OCI-LY3 (cell line): ENCODE measurements around the gene WHRN.

Experiments used
- H2AFZ ChIP-seq: fragments of 200-600, 300-600 bp; shearing (Covaris generic); 2 replicates; pipeline ENCODE4 v1.6.0; 2014; ENCODE audit warnings: antibody characterized with exemption, low read depth, low read length
- H3K27ac ChIP-seq: fragments of 200-600, 300-600 bp; sonication (generic); 2 replicates; pipeline ENCODE4 v1.5.1; 2014; ENCODE audit warnings: mild to moderate bottlenecking, low read length, moderate library complexity, mixed read lengths
- H3K27me3 ChIP-seq: fragments of 200-600, 300-600 bp; sonication (generic); 2 replicates; pipeline ENCODE4 v1.6.1; 2014; ENCODE audit warnings: low read depth, low read length, mixed read lengths
- H3K36me3 ChIP-seq: fragments of 200-600, 300-600 bp; sonication (generic); replicated peaks from 2 replicates; pipeline ENCODE3; 2014; ENCODE audit warnings: low read depth, low read length, mixed read lengths
- H3K4me1 ChIP-seq: fragments of 300-600, 200-600 bp; sonication (generic); 2 replicates; pipeline ENCODE4 v1.6.1; 2014; ENCODE audit warnings: low read length, mixed read lengths
- H3K4me2 ChIP-seq: fragments of 200-600, 300-600 bp; sonication (generic); 2 replicates; pipeline ENCODE4 v1.6.1; 2014; ENCODE audit warnings: low read length, mixed read lengths
- H3K4me3 ChIP-seq: fragments of 300-600, 200-600 bp; sonication (generic); 2 replicates; pipeline ENCODE4 v1.5.1; 2014; ENCODE audit warnings: antibody characterized with exemption, mild to moderate bottlenecking, low read length, moderate library complexity
- H3K79me2 ChIP-seq: fragments of 300-600, 200-600 bp; shearing (Covaris generic); 2 replicates; pipeline ENCODE4 v1.6.1; 2014; ENCODE audit warnings: mild to moderate bottlenecking, low read length, mixed read lengths
- H3K9ac ChIP-seq: fragments of 300-600, 200-600 bp; shearing (Covaris generic); 2 replicates; pipeline ENCODE4 v1.6.0; 2014; ENCODE audit warnings: mild to moderate bottlenecking, low read length, moderate library complexity
- H3K9me3 ChIP-seq: fragments of 200-600, 300-600 bp; shearing (Covaris generic); 2 replicates; pipeline ENCODE4 v1.6.1; 2014; ENCODE audit warnings: low read length, mixed read lengths; ENCODE audit not compliant: insufficient read depth
- H4K20me1 ChIP-seq: fragments of 200-600, 300-600 bp; sonication (generic); 2 replicates; pipeline ENCODE4 v1.6.1; 2016; ENCODE audit warnings: low read length, mixed read lengths; ENCODE audit not compliant: insufficient read depth
- EZH2phosphoT487 ChIP-seq: fragments of 200-600 bp; shearing (Covaris generic); IDR thresholded peaks from 2 replicates; pipeline ENCODE4 v1.6.1; 2018; ENCODE audit warnings: antibody characterized with exemption, mixed run types, low read depth
- TF ChIP-seq, protein P1 (sequence below): fragments of 200-600, 300-600 bp; sonication (generic); IDR thresholded peaks from 2 replicates; pipeline ENCODE4 v1.5.1; 2014; ENCODE audit warnings: antibody characterized with exemption, low read length, low read depth

Gene WHRN

DNA sequence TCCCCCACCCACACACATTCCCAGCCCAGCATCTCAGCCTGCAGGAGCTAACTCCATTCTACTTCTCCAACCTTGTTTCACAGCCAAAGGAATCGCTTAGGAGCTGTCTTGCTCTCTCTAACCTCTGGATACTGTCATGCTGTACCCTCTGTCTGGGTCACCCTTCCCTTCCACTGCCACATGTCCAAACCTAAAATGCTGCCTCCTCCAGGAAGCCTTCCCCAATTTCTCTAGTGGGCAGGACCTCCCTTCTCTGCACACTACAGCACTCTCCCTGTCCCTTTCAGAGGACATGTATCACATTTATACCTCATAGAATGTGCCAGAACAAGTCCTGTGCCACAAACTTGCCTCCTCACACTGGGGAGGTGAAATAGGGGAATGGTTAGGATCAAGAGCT is 30.8 kb downstream of the WHRN start:
- Histone ChIP-seq H3K9me3 (no peaks in the 10 kb centered on the region), H3K27ac (no peak overlapping the region), H3K27me3 (no peaks in the 10 kb centered on the region), H3K4me1 (peaks cover 10% of the 10 kb centered on the region), H3K4me3 (no peak overlapping the region), H2AFZ (no peak overlapping the region), H3K79me2 (no peaks in the 10 kb centered on the region), H3K36me3 (peaks cover 26% of the 10 kb centered on the region), H3K4me2 (no peak overlapping the region), H3K9ac (no peak overlapping the region), H4K20me1 (no peaks in the 10 kb centered on the region)
- TF ChIP-seq EZH2phosphoT487, result no peak
- TF ChIP-seq, protein P1, sequence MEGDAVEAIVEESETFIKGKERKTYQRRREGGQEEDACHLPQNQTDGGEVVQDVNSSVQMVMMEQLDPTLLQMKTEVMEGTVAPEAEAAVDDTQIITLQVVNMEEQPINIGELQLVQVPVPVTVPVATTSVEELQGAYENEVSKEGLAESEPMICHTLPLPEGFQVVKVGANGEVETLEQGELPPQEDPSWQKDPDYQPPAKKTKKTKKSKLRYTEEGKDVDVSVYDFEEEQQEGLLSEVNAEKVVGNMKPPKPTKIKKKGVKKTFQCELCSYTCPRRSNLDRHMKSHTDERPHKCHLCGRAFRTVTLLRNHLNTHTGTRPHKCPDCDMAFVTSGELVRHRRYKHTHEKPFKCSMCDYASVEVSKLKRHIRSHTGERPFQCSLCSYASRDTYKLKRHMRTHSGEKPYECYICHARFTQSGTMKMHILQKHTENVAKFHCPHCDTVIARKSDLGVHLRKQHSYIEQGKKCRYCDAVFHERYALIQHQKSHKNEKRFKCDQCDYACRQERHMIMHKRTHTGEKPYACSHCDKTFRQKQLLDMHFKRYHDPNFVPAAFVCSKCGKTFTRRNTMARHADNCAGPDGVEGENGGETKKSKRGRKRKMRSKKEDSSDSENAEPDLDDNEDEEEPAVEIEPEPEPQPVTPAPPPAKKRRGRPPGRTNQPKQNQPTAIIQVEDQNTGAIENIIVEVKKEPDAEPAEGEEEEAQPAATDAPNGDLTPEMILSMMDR, result no peak

DNA sequence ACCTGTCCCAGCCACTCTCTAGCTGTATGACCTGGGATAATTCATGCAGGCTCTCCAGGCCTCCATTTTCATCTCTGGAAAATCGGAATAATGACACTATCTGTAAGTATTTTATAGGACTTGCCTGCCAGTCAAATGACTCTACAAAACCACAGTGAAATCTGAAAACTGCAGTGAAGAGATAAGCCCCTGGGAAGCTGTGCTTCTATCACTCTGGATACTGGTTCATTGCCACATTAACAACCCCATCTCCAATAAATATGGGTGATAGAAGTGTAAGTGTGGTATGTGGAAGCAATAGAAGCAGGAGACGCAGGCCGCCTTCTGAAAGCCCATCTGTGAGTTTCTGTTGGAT is 31.8 kb downstream of the WHRN start:
- no peak overlapping the region for H3K9ac ChIP-seq

DNA sequence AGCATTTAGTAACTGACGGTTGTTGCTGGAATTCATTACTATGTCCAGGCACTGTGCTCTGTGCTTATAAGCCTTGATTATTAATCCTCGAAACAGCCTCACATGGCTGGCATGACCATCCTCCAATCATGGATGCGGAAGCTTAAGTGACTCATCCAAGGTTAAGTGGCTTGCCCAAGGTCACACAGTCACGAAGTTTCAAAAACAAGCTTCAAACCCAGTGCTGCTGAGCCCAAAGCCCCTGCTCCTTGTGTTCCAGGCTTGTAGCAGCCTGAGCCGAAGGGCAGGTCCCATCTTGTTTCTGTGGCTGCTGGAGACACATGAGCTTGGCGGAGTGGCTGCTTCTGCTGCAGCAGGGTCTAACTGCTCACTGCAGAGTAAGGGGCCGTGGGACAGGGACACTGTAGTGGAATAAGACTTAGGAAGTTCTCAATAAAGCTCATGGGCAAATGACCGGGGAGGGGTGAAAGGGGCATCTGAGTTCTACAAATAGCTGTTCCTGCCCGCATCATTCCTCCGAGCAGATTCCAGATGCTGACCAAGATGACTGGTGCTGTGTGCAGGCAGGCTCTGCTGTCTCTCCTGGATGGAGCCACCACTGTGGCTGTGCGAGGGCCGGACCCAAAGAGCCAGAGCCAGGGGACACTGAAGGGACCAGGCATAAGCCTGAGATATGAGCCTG is 32.4 kb downstream of the WHRN start:
- Histone ChIP-seq H3K4me2 (no peak overlapping the region), H3K9me3 (no peaks in the 10 kb centered on the region), H3K4me3 (no peak overlapping the region), H3K27ac (no peak overlapping the region), H3K36me3 (peaks cover 29% of the 10 kb centered on the region), H3K4me1 (peaks cover 10% of the 10 kb centered on the region), H3K9ac (no peak overlapping the region), H2AFZ (no peak overlapping the region), H4K20me1 (no peaks in the 10 kb centered on the region), H3K27me3 (no peaks in the 10 kb centered on the region), H3K79me2 (no peaks in the 10 kb centered on the region)
- TF ChIP-seq, protein P1, result no peak
- no peak for TF ChIP-seq EZH2phosphoT487

More for the DNA sequence above, 31.8 kb downstream of the WHRN start:
- no peaks in the 10 kb centered on the region for H3K9me3 ChIP-seq
- no peak overlapping the region for H3K4me3 ChIP-seq
- peaks cover 10% of the 10 kb centered on the region for H3K4me1 ChIP-seq
- H3K27ac ChIP-seq, result no peak overlapping the region
- no peak overlapping the region for H3K4me2 ChIP-seq
- no peak overlapping the region for H2AFZ ChIP-seq
- H4K20me1 ChIP-seq, result no peaks in the 10 kb centered on the region
- peaks cover 29% of the 10 kb centered on the region for H3K36me3 ChIP-seq
- no peaks in the 10 kb centered on the region for H3K79me2 ChIP-seq
- H3K27me3 ChIP-seq, result no peaks in the 10 kb centered on the region
- TF ChIP-seq, protein P1, result no peak
- TF ChIP-seq EZH2phosphoT487, result no peak

DNA sequence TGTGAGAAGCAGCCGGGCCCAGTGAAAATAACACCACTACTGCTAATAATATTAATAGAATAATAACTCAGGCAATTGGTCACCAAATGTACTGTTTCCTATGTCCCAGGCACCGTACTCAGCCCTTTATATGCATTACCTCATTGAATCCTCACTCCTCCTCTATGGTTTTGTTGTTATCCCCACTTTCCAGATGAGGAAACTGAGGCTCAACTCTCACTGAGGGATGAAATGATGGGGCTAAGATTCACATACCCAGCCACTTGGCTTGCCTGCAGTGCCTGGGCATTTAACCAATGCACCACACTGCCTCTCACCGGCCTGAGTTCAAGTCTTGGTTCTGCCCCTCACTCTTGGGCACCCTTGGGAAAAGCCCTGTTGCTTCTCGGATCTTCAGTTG is 34.1 kb downstream of the WHRN start:
- no peak overlapping the region for H3K4me2 ChIP-seq
- H2AFZ ChIP-seq, result no peak overlapping the region
- no peaks in the 10 kb centered on the region for H3K79me2 ChIP-seq
- no peak overlapping the region for H3K4me3 ChIP-seq
- H3K9ac ChIP-seq, result no peak overlapping the region
- peaks cover 17% of the 10 kb centered on the region for H3K36me3 ChIP-seq
- no peak overlapping the region for H3K27ac ChIP-seq
- no peaks in the 10 kb centered on the region for H3K27me3 ChIP-seq
- no peak for TF ChIP-seq EZH2phosphoT487
- TF ChIP-seq, protein P1, result no peak
- no peaks in the 10 kb centered on the region for H4K20me1 ChIP-seq
- no peaks in the 10 kb centered on the region for H3K9me3 ChIP-seq
- peaks cover under 1% of the 10 kb centered on the region for H3K4me1 ChIP-seq
